ENCODE data around the gene ZNF774. TPM values are rescaled to one million over a fixed set of nuclear protein-coding genes. Genes with fewer than 3 reads are reported as not detected.

Gene ZNF774
- polyA plus RNA-seq, 1 donor (not counting 4 experiments of a cell fraction or from before 2014, with no cell fraction given), result 2.3 TPM

DNA sequence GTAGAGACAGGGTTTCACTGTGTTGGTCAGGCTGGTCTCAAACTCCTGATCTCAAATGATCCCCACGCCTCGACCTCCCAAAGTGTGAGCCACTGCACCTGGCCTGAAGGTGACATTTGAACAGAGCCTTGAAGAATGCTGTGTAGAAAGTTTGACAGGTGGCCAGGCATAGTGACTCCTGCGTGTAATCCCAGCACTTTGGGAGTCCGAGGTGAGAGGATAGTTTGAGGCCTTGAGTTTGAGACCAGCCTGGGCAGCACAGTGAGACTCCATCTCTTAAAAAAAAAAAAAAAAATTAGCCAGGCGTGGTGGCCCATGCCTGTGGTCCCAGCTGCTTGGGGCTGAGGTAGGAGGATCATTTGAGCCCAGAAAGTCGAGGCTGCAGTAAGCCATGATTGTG is 37.4 kb downstream of the ZNF774 start:
- DNase-seq (ENCODE audit: low read depth, low spot score), result no peak
- Histone ChIP-seq H4K20me1 (ENCODE audit: control insufficient read depth, extremely low read depth, insufficient read depth, low read length) (peaks cover 2% of the 10 kb centered on the region), H3K9ac (ENCODE audit: control insufficient read depth, extremely low read depth, insufficient read depth, low read length) (peak overlapping the region; percentile 96), H3K9me1 (ENCODE audit: control insufficient read depth, extremely low read depth, insufficient read depth, low read length) (no peaks in the 10 kb centered on the region), H3K4me3 (ENCODE audit: control insufficient read depth in 2 of 3, extremely low read depth in 1 of 3, insufficient read depth in 2 of 3, low read depth in 1 of 3, low read length in 3 of 3) (peak overlapping the region; percentile 75 to 94 (median 90)), H3K79me2 (ENCODE audit: control insufficient read depth, insufficient read depth, low read length) (peaks cover 63% of the 10 kb centered on the region), H3K9me3 (ENCODE audit: control insufficient read depth, low read depth, low read length) (no peaks in the 10 kb centered on the region), H3K4me1 (ENCODE audit: control insufficient read depth, extremely low read depth, insufficient read depth, low read length) (peaks cover 33% of the 10 kb centered on the region), H3K27me3 (ENCODE audit: control insufficient read depth, extremely low read depth, insufficient read depth, low read length) (no peaks in the 10 kb centered on the region), H2AFZ (ENCODE audit: control insufficient read depth, low read length) (no peak overlapping the region), H3K27ac (ENCODE audit: control insufficient read depth, insufficient read depth, low read length) (peak overlapping the region; percentile 94), H3K4me2 (ENCODE audit: control insufficient read depth, extremely low read depth, insufficient read depth, low read depth, low read length) (peak overlapping the region; percentile 84), H3K36me3 (ENCODE audit: control insufficient read depth in 2 of 2, extremely low read depth in 1 of 2, insufficient read depth in 2 of 2, low read length in 2 of 2) (peaks cover 6 to 7% of the 10 kb centered on the region in 2 experiments)
- dilution Hi-C loops (cut with MboI; ENCODE audit: extremely low pct_ligation_motif_present, low sequenced_read_pairs), result no loop called here
- no peak for FAIRE-seq
- no peak for TF ChIP-seq EZH2 (IDR thresholded peaks at IDR 0.05; ENCODE audit: low read length)
- TF ChIP-seq, protein P1, sequence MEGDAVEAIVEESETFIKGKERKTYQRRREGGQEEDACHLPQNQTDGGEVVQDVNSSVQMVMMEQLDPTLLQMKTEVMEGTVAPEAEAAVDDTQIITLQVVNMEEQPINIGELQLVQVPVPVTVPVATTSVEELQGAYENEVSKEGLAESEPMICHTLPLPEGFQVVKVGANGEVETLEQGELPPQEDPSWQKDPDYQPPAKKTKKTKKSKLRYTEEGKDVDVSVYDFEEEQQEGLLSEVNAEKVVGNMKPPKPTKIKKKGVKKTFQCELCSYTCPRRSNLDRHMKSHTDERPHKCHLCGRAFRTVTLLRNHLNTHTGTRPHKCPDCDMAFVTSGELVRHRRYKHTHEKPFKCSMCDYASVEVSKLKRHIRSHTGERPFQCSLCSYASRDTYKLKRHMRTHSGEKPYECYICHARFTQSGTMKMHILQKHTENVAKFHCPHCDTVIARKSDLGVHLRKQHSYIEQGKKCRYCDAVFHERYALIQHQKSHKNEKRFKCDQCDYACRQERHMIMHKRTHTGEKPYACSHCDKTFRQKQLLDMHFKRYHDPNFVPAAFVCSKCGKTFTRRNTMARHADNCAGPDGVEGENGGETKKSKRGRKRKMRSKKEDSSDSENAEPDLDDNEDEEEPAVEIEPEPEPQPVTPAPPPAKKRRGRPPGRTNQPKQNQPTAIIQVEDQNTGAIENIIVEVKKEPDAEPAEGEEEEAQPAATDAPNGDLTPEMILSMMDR (optimal IDR thresholded peaks at IDR 0.05 in 1 of 3, IDR thresholded peaks at IDR 0.05 in 1 of 3, conservative IDR thresholded peaks at IDR 0.05 in 1 of 3; ENCODE audit: extremely low read depth in 1 of 3, insufficient read depth in 2 of 3, low read length in 3 of 3), result no peak

DNA sequence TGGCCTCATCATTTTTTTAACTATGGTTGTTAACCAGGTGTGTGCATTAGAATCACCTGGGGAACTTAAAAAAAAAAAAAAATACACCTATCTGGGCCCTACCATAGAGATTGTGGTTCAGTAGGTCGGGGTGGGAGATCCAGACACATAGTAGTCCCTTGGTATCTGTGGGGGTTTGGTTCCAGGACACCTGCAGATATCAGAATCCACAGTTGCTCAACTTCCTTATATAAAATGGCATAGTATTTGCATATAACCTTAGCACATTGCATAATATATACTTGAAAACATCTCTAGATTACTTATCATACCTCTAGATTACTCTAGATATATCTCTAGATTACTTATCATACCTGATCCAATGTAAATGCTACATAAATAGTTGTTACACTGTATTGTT is 41.0 kb downstream of the ZNF774 start:
- H3K4me3 ChIP-seq (ENCODE audit: control insufficient read depth in 2 of 3, extremely low read depth in 1 of 3, insufficient read depth in 2 of 3, low read depth in 1 of 3, low read length in 3 of 3), result no peak overlapping the region
- dilution Hi-C loops (cut with MboI; ENCODE audit: extremely low pct_ligation_motif_present, low sequenced_read_pairs), result no loop called here
- DNase-seq (ENCODE audit: low read depth, low spot score) (no peak), FAIRE-seq (no peak)
- no peak overlapping the region for H3K4me2 ChIP-seq (ENCODE audit: control insufficient read depth, extremely low read depth, insufficient read depth, low read depth, low read length)
- no peaks in the 10 kb centered on the region for H3K27me3 ChIP-seq (ENCODE audit: control insufficient read depth, extremely low read depth, insufficient read depth, low read length)
- H3K9me3 ChIP-seq (ENCODE audit: control insufficient read depth, low read depth, low read length), result no peaks in the 10 kb centered on the region
- peaks cover 2% of the 10 kb centered on the region for H4K20me1 ChIP-seq (ENCODE audit: control insufficient read depth, extremely low read depth, insufficient read depth, low read length)
- no peak overlapping the region for H3K9ac ChIP-seq (ENCODE audit: control insufficient read depth, extremely low read depth, insufficient read depth, low read length)
- no peaks in the 10 kb centered on the region for H3K9me1 ChIP-seq (ENCODE audit: control insufficient read depth, extremely low read depth, insufficient read depth, low read length)
- no peak overlapping the region for H3K27ac ChIP-seq (ENCODE audit: control insufficient read depth, insufficient read depth, low read length)
- no peak overlapping the region for H2AFZ ChIP-seq (ENCODE audit: control insufficient read depth, low read length)
- H3K79me2 ChIP-seq (ENCODE audit: control insufficient read depth, insufficient read depth, low read length), result peaks cover 96% of the 10 kb centered on the region
- H3K36me3 ChIP-seq (ENCODE audit: control insufficient read depth in 2 of 2, extremely low read depth in 1 of 2, insufficient read depth in 2 of 2, low read length in 2 of 2), result peaks cover 7 to 14% of the 10 kb centered on the region in 2 experiments
- TF ChIP-seq, protein P1 (optimal IDR thresholded peaks at IDR 0.05 in 1 of 3, IDR thresholded peaks at IDR 0.05 in 1 of 3, conservative IDR thresholded peaks at IDR 0.05 in 1 of 3; ENCODE audit: extremely low read depth in 1 of 3, insufficient read depth in 2 of 3, low read length in 3 of 3), result no peak
- no peak for TF ChIP-seq EZH2 (IDR thresholded peaks at IDR 0.05; ENCODE audit: low read length)
- peaks cover 43% of the 10 kb centered on the region for H3K4me1 ChIP-seq (ENCODE audit: control insufficient read depth, extremely low read depth, insufficient read depth, low read length)
